NB4 (cell line): ENCODE measurements around the gene EVI5.
A peak's percentile ranks its signal among the peaks of the same experiment; 100 is the strongest.

ENCODE experiments used
- DNase-seq: peaks from one replicate; pipeline ENCODE4 v3.0.0; 2010; ENCODE audit warnings: low read depth
- H3K4me3 ChIP-seq: one replicate; pipeline ENCODE4 v1.5.1; 2011; ENCODE audit warnings: mild to moderate bottlenecking, low read depth, low read length, moderate library complexity
- MYC ChIP-seq: IDR thresholded peaks from 2 replicates; pipeline ENCODE4 v1.6.1; 2011; ENCODE audit warnings: low read depth, low read length
- POLR2A ChIP-seq: IDR thresholded peaks from 2 replicates; pipeline ENCODE4 v1.6.1; 2011; ENCODE audit warnings: mild to moderate bottlenecking; ENCODE audit not compliant: insufficient read length; ENCODE audit errors: extremely low read depth
- TF ChIP-seq, protein P1 (sequence below): IDR thresholded peaks from 2 replicates; pipeline ENCODE4 v1.6.1; 2011; ENCODE audit warnings: low read depth, low read length
- TF ChIP-seq, protein P2 (sequence below): IDR thresholded peaks from one replicate; pipeline ENCODE4 v1.5.1; 2012; ENCODE audit warnings: low read depth, low read length

EVI5 gene

DNA sequence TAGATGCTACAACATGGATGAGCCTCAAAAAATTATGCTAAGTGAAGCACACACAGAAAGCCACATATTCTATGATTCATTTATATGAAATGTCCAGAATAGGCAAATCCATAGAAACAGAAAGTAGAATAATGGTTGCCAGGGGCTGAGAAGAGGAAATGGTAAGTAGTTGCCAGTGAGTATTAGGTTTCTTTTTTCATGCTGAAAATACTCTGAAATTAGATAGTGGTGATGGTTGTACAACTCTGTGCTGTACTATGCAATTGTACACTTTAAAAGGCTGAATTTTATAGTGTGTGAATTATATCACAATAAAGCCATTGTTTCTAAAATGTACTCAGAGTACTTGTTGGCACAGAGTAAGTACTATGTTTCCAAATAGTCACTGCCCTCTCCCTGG, 282.7 kb downstream of the EVI5 start:
- no peak overlapping the region for H3K4me3 ChIP-seq

DNA sequence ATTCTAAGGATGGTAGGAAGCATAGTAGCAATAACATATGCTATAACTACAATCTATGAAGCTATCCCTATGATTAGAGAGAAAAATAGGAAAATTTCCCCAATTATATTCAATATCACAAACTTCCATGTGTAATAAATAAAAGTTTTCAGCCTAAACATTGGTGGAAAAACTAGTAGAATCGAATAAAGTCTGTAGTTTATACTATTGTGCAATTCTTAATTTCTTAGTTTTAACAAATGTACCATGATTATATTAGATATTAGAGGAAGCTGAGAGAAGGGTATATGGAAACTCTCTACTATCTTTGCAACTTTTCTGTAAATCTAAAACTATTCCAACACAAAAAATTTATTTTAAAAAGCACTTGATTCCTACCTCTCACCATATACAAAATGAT, 284.4 kb downstream of the EVI5 start:
- no peak for DNase-seq
- no peak overlapping the region for H3K4me3 ChIP-seq
- TF ChIP-seq, protein P1, sequence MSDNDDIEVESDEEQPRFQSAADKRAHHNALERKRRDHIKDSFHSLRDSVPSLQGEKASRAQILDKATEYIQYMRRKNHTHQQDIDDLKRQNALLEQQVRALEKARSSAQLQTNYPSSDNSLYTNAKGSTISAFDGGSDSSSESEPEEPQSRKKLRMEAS = no peak
- TF ChIP-seq MYC (no peak), POLR2A (no peak)
- TF ChIP-seq, protein P2, sequence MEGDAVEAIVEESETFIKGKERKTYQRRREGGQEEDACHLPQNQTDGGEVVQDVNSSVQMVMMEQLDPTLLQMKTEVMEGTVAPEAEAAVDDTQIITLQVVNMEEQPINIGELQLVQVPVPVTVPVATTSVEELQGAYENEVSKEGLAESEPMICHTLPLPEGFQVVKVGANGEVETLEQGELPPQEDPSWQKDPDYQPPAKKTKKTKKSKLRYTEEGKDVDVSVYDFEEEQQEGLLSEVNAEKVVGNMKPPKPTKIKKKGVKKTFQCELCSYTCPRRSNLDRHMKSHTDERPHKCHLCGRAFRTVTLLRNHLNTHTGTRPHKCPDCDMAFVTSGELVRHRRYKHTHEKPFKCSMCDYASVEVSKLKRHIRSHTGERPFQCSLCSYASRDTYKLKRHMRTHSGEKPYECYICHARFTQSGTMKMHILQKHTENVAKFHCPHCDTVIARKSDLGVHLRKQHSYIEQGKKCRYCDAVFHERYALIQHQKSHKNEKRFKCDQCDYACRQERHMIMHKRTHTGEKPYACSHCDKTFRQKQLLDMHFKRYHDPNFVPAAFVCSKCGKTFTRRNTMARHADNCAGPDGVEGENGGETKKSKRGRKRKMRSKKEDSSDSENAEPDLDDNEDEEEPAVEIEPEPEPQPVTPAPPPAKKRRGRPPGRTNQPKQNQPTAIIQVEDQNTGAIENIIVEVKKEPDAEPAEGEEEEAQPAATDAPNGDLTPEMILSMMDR = no peak

More for the DNA sequence above, 282.7 kb downstream of the EVI5 start:
- TF ChIP-seq, protein P1 = no peak
- TF ChIP-seq, protein P2 = no peak
- no peak for TF ChIP-seq POLR2A
- no peak for TF ChIP-seq MYC
- no peak for DNase-seq

DNA sequence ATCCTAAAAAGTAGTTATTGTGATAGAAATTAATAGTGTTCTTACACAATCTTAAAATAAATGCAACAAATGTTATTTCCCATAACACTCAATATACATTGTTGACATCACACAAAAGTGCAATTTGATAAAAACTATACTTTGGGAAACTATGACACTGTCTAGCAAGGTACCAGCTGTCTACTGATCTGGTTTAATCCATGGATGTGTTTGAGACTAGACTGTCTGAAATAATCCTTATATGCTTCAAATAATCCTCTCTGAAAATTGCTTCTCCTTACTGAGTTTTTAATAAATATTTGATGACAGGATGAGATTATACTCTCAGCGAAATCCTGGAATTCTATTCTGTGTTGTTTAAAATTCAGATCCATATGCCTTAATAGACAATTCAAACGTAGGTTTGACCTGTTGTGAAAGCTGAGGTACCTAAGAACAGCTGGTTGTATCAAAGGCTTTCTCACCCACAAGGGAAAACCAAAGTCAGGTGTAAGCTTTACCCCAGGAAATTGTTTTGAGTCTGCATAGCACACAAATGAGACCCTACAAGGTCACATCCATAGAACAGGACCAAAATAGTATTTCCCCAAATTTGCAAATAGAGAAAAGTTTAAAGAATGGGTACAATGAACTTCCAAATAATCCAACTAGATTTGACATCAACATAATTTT, 289.4 kb downstream of the EVI5 start:
- no peak for DNase-seq
- TF ChIP-seq POLR2A (no peak), MYC (no peak)
- TF ChIP-seq, protein P2 = no peak
- H3K4me3 ChIP-seq = no peak overlapping the region

DNA sequence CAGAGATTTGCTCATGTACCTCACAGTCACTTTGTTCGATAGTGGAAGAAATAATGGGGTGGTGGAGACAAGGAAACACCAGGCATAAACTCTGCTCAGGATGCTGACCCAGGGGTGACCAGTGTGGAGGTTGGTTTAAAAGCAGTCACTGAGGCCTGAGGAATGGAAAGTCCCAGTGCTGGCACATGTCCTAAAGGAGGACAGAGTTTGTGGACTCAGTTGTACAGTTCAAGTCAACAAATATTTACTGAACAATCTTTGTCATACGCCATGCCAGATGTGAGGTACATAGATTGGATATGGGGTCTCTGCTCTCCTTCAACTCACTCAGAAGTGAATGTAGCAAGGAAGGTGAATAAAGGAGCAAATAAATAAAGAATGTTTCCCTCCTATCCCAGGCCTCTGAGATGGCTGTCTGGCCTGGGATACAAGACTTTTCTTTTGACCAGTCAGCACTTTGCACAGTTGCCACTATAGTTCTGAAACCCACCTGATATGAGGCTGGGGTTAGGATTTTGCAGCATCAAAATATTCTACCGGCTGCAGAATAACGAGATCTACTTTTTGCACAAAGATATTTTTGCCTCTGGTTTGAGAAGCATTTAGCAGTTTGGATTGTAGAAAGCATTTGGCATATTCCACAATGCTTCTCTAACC, 290.3 kb downstream of the EVI5 start:
- H3K4me3 ChIP-seq = no peak overlapping the region
- TF ChIP-seq, protein P1 = no peak
- TF ChIP-seq, protein P2 = no peak
- no peak for TF ChIP-seq MYC
- no peak for TF ChIP-seq POLR2A
- no peak for DNase-seq

DNA sequence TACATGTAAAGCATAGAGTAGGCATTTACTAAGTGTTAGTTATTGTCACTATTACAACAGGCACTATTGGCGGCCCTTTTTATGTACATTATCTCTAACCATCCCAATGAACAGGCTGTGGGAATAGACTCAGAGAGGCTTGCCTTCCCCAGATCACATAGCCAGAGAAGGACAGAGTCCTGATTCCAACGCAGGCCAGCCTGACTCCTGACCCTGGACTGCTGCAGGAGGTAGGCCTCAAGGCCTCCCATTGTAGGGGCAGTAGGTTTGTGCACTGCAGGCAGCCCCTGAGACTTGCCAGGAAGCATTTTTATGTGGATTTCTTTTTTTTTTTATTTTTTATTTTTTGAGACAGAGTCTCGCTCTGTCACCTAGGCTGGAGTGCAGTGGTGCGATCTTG, 291.8 kb downstream of the EVI5 start:
- no peak for TF ChIP-seq MYC
- TF ChIP-seq, protein P2 = no peak
- TF ChIP-seq, protein P1 = no peak
- no peak for TF ChIP-seq POLR2A
- H3K4me3 ChIP-seq = no peak overlapping the region
- no peak for DNase-seq

DNA sequence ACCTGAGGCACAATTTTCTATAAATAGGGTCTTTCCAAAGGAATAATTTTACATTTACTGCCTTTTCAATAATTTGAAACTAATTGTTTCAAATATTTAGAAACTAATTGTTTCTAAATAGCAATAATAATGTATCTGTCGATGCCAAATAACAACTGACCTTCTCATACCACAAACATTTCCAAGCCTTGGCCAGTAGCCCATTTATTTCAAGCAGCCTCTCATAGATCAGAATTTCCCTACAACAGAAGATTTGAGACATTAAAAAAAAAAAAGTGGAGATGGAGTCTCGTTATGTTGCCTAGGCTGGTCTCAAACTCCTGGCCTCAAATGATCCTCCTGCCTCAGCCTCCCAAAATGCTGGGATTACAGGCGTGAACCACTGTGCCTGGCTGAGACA, 296.1 kb downstream of the EVI5 start:
- TF ChIP-seq POLR2A (no peak), MYC (no peak)
- TF ChIP-seq, protein P2 = no peak
- TF ChIP-seq, protein P1 = no peak
- peak overlapping the region; percentile 99 for H3K4me3 ChIP-seq
- no peak for DNase-seq
